Subcutaneous abdominal adipose tissue (tissue), 5 donors: ENCODE measurements around the gene MIA2.
"Not testable (repeated sequence)": the region's sequence is repeated elsewhere in the genome, so short reads cannot be mapped to it uniquely, and the experiment has no call there.

Experiments used
- H3K27ac ChIP-seq: one replicate; pipeline ENCODE4 v1.7.0; 2013; ENCODE audit warnings: low read depth, mild to moderate bottlenecking, inconsistent platforms, low read length, moderate library complexity
- H3K27me3 ChIP-seq, 5 donors: one replicate each; pipeline ENCODE4 v1.7.0; 2013; ENCODE audit warnings: low read length in 5 of 5, inconsistent platforms in 1 of 5; ENCODE audit not compliant: control insufficient read depth in 5 of 5, insufficient read depth in 4 of 5
- H3K36me3 ChIP-seq, 5 donors: one replicate each; pipeline ENCODE4 v1.7.0; 2013; ENCODE audit warnings: low read length in 5 of 5; ENCODE audit not compliant: control insufficient read depth in 5 of 5, insufficient read depth in 5 of 5
- H3K4me1 ChIP-seq, 5 donors: one replicate each; pipeline ENCODE4 v1.7.0; 2013; ENCODE audit warnings: low read length in 5 of 5, mild to moderate bottlenecking in 3 of 5, moderate library complexity in 1 of 5; ENCODE audit not compliant: control insufficient read depth in 5 of 5, insufficient read depth in 5 of 5
- H3K4me3 ChIP-seq, 5 donors: one replicate each; pipeline ENCODE4 v1.7.0; 2013; ENCODE audit warnings: low read length in 5 of 5, low read depth in 1 of 5
- H3K9ac ChIP-seq, 5 donors: one replicate each; pipeline ENCODE4 v1.7.0; 2013; ENCODE audit warnings: low read length in 5 of 5, mild to moderate bottlenecking in 4 of 5, moderate library complexity in 3 of 5
- H3K9me3 ChIP-seq, 5 donors: one replicate each; pipeline ENCODE4 v1.7.0; 2013; ENCODE audit warnings: low read length in 5 of 5; ENCODE audit not compliant: control insufficient read depth in 5 of 5
- donor health status: healthy.
- donor health status: healthy.
- donor health status: healthy.
- donor health status: healthy.
- donor health status: healthy.

Gene MIA2

DNA sequence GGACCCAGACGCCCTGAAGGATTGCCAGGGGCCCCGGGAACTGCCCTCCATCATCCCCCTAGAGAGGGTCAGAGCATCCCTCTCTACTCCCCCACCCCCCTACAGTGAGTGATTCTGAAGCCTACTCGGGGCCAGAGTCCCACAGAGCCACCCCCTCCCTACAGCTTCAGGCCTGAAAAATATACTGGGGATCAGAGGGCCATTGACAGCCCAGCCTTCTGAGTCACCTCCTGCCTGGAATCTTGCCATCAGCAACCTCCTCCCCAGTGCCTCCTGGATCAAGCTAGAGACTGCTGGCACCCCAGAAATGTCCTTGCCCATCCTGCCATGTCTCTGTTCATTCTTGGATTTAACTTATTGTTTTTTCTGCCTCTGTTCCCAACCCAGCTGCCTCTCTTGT, 21.7 kb upstream of the MIA2 start:
- no peak overlapping the region for H3K9ac ChIP-seq
- H3K4me3 ChIP-seq = no peak overlapping the region
- no peaks in the 10 kb centered on the region for H3K27me3 ChIP-seq
- H3K36me3 ChIP-seq = no peaks in the 10 kb centered on the region
- no peaks in the 10 kb centered on the region for H3K4me1 ChIP-seq
- H3K27ac ChIP-seq = no peak overlapping the region
- no peaks in the 10 kb centered on the region for H3K9me3 ChIP-seq

DNA sequence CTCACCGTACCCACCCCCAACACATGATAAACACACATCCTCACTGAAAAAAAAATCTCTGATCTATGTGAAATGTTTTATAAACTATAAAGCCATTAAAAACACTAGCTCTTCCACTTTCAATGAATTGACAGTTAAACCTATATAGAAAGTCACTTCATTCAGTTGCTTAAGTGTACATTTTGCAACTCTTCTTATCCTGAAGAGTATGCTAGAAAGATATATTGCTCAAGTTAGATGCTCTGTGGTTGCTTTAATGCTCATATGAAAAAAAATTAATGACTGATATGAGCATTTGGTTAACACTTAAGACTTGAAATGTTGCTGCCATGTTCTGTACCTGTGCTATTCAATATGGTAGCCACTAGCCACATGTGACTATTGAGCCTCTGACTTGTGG, 21.0 kb upstream of the MIA2 start:
- H3K36me3 ChIP-seq = no peaks in the 10 kb centered on the region
- H3K9me3 ChIP-seq = no peaks in the 10 kb centered on the region
- no peak overlapping the region for H3K9ac ChIP-seq
- H3K4me3 ChIP-seq = no peak overlapping the region
- no peak overlapping the region for H3K27ac ChIP-seq
- no peaks in the 10 kb centered on the region for H3K27me3 ChIP-seq
- no peaks in the 10 kb centered on the region for H3K4me1 ChIP-seq

DNA sequence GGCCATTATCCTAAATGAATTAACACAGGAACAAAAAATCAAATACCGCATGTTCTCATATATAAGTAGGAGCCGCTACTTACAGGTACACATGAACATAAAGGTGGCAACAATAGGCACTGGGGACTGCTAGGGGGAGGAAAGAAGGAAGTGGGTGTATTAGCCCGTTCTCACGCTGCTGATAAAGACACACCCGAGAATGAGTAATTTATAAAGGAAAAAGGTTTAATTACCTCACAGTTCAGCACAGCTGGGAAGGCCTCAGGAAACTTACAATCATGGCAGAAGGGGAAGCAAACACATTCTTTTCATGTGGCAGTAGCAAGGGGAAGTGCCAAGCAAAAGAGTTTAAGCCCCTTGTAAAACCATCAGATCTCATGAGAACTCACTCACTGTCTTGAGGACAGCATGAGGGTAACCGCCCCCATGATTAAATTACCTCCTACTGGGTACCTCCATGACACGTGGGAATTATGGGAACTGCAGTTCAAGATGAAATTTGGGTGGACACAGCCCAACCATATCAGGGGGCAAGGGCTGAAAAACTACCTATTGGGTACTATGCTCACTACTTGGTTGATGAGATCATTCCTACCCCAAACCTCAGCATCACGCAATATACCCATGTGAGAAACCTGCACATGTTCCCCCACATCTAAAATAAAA, 16.4 kb upstream of the MIA2 start:
- Histone ChIP-seq H3K27ac (no peak overlapping the region), H3K4me3 (no peak overlapping the region), H3K27me3 (no peaks in the 10 kb centered on the region), H3K9me3 (no peaks in the 10 kb centered on the region), H3K9ac (no peak overlapping the region), H3K36me3 (no peaks in the 10 kb centered on the region), H3K4me1 (peaks cover 0 to 10% (median 4%) of the 10 kb centered on the region in 5 donors)

DNA sequence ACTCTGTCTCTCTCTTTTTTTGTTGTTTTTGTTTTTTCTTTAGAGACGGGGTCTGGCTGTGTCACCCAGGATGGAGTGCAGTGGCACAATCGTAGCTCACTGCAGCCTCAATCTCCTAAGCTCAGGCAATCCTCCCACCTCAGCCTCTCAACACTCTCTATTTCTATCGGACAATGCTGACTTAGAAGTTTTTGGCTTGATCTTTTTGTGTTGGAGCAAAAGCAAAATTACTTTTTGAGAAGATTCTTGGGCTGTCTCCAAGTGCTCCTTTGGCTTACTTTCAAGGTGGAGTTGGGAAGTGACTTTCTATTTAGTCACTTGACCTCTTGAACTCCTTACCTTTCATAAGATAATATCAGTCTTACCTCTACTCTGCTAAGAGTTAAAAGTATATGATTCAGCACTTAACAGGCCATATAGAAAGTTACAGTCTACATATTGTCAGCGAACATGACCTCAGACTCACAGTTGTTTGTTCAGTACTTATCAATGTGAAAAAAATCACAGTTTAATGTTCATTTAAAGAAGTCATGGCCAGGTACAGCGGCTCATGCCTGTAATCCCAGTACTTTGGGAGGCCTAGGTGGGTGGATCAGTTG, 15.4 kb upstream of the MIA2 start:
- Histone ChIP-seq H3K27me3 (no peaks in the 10 kb centered on the region), H3K27ac (no peak overlapping the region), H3K9ac (no peak overlapping the region), H3K4me3 (no peak overlapping the region), H3K4me1 (peaks cover 0 to 10% (median 4%) of the 10 kb centered on the region in 5 donors), H3K36me3 (no peaks in the 10 kb centered on the region), H3K9me3 (no peaks in the 10 kb centered on the region)

DNA sequence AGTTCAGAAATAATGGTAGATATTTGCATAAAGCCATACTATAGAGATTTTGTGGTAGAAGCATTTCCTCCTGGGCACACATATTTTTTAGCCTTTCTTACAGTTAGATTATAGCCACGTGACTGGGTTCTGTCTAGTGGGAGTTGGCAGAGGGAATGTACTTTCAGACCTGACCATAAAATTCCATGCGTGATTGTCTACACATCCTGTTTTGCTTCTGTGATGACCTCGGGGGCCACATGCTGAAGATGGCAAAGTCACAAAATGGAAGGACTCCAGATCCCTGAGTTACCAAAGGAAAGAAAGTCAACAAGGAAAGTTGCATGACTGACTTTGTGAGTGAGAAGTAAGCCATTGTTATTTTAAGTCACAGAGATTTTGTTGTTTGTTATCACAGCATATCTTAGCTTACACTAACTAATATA, 14.6 kb upstream of the MIA2 start:
- no peaks in the 10 kb centered on the region for H3K9me3 ChIP-seq
- H3K27me3 ChIP-seq = no peaks in the 10 kb centered on the region
- no peak overlapping the region for H3K9ac ChIP-seq
- no peak overlapping the region for H3K27ac ChIP-seq
- H3K36me3 ChIP-seq = no peaks in the 10 kb centered on the region
- peaks cover 0 to 10% (median 4%) of the 10 kb centered on the region in 5 donors for H3K4me1 ChIP-seq
- no peak overlapping the region for H3K4me3 ChIP-seq

DNA sequence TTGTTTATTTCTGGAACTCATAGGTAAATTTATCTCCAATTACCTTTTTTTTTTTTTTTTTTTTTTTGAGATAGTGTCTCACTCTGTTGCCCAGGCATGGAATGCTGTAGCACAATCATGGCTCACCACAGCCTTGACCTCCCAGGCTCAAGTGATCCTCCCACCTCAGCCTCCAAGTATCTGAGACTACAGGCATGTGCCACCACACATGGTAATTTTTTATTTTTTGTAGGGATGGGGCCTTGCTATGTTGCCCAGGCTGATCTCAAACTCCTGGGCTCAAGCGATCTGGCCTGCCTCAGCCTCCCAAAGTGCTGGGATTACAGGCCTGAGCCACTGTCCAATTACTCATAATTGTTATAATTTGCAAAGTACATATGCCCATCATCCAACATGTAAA, 13.2 kb upstream of the MIA2 start:
- not testable (repeated sequence) for H3K9ac ChIP-seq, H3K9me3 ChIP-seq, H3K36me3 ChIP-seq, H3K4me3 ChIP-seq, H3K4me1 ChIP-seq, H3K27me3 ChIP-seq, H3K27ac ChIP-seq

DNA sequence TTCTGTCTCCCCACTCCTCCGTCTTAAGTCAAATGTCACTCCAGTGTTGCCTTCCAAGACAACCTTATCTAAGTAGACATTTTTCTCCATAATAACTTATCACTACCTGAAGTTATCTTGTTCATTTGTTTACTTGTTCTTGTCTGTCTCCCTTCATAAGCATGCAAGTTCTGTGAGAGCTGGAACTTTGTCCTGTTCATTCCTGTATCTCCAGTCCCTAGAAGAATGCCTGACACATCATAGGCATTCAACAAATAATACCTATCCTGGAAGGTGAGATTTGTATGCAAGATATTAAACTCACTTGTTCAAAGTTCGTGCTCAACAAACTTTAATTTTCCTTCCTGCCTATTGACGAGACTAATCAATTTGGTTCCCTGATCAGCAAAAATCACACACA, 5.7 kb upstream of the MIA2 start:
- Histone ChIP-seq H3K27me3 (no peaks in the 10 kb centered on the region), H3K4me3 (no peak overlapping the region), H3K9me3 (no peaks in the 10 kb centered on the region), H3K4me1 (peaks cover 0 to 2% (median 0%) of the 10 kb centered on the region in 5 donors), H3K9ac (no peak overlapping the region), H3K36me3 (no peaks in the 10 kb centered on the region), H3K27ac (no peak overlapping the region)

DNA sequence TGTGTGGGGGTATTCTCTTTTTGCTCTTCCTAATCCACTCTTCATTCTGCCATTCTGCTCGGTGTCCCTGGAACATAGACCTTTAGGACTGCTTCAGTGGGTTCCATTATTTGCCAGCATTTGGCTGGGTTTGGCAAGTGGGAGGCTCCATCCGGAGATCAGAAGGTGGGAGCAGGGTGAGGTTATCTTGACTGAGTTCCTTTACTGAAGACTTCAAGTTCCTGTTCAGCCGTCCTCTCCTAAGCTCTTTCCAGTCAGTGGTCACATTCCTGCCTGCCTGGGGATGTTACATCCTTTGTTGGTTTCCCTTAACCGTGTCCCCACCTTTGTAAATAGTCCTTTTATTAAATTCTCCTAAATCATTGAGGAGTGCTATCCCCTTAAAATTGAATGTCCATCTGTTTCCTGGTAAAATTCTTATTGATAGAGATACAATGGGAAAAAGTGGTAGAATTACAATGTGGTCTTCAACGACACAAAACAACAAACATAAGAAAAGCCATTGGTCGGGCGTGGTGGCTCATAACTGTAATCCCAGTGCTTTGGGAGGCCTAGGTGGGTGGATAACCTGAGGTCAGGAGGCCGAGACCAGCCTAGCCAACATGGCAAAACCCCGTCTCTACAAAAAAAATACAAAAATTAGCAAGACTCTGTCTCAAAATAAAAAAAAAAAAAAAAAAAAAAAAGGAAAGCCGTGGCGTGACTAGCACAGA, 5.0 kb upstream of the MIA2 start:
- peaks cover 0 to 3% (median 0%) of the 10 kb centered on the region in 5 donors for H3K4me1 ChIP-seq
- H3K27ac ChIP-seq = no peak overlapping the region
- H3K4me3 ChIP-seq = no peak overlapping the region
- H3K27me3 ChIP-seq = no peaks in the 10 kb centered on the region
- H3K9ac ChIP-seq = no peak overlapping the region
- H3K36me3 ChIP-seq = no peaks in the 10 kb centered on the region
- no peaks in the 10 kb centered on the region for H3K9me3 ChIP-seq

DNA sequence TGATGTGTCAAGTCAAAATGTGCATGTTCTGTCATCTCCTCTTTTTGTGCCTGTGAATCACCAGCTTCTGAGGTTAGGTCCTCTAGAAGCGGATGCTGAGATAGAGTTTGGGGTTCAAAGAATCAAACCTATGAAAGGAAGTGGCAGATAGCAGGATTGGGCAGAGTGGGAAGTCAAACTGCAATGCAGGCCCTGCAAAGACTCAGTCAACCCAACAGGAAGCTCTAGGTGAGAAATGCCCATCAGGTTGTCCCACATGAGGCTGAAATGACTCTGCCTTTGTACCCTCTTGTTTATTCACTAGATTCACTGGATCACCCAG, 4.5 kb upstream of the MIA2 start:
- H3K9ac ChIP-seq = no peak overlapping the region
- no peaks in the 10 kb centered on the region for H3K27me3 ChIP-seq
- H3K4me1 ChIP-seq = peaks cover 0 to 3% (median 0%) of the 10 kb centered on the region in 5 donors
- H3K4me3 ChIP-seq = no peak overlapping the region
- H3K27ac ChIP-seq = no peak overlapping the region
- H3K36me3 ChIP-seq = no peaks in the 10 kb centered on the region
- H3K9me3 ChIP-seq = no peaks in the 10 kb centered on the region

DNA sequence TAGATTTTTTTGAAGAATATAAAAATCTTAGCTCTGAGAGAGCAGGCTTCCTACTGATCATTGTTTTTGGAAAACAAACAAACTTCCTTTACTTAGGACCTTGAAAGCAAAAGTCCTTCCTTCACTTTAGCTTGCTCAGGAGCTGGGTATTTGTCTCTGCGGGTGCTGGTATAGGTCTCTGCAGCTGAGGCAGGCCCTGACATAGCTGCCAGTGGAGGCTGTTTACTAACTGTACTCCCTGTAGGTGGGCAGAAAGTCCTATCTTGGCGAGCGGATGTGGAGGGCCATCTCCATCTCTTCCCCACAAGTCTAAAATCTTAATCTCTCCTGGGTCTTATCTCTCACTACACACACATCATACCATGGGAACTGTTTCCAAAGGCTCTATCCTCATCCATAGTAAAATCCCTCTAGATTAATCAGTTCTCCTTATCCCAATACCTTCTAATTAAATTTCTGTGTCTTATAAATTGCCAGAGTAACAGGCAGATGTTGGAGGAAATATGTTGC, 4.1 kb upstream of the MIA2 start:
- no peaks in the 10 kb centered on the region for H3K36me3 ChIP-seq
- peaks cover 0 to 3% (median 0%) of the 10 kb centered on the region in 5 donors for H3K4me1 ChIP-seq
- H3K27me3 ChIP-seq = no peaks in the 10 kb centered on the region
- no peak overlapping the region for H3K4me3 ChIP-seq
- no peaks in the 10 kb centered on the region for H3K9me3 ChIP-seq
- no peak overlapping the region for H3K27ac ChIP-seq
- no peak overlapping the region for H3K9ac ChIP-seq
